NT2/D1 (cell line): Measurements from ENCODE around the gene TALDO1.
A peak's percentile ranks its signal among the peaks of the same experiment; 100 is the strongest.

ENCODE experiments used
- DNase-seq: peaks from one replicate; pipeline ENCODE4 v3.0.0-alpha.2; 2011; ENCODE audit warnings: low read depth, low spot score
- H3K27me3 ChIP-seq: 2 replicates; pipeline ENCODE4 v1.6.0; 2011; ENCODE audit warnings: mild to moderate bottlenecking; ENCODE audit not compliant: insufficient read length, insufficient read depth
- H3K36me3 ChIP-seq: 2 replicates; pipeline ENCODE4 v1.6.1; 2011; ENCODE audit warnings: mild to moderate bottlenecking, low read length, mixed read lengths; ENCODE audit not compliant: insufficient read depth, insufficient read length
- H3K4me1 ChIP-seq: 2 replicates; pipeline ENCODE4 v1.5.1; 2011; ENCODE audit not compliant: insufficient read depth, insufficient read length
- H3K4me3 ChIP-seq: 2 replicates; pipeline ENCODE4 v1.5.1; 2011; ENCODE audit warnings: low read depth; ENCODE audit not compliant: insufficient read length
- H3K9ac ChIP-seq: 2 replicates; pipeline ENCODE4 v1.6.0; 2011; ENCODE audit warnings: low read depth; ENCODE audit not compliant: insufficient read length
- H3K9me3 ChIP-seq: 2 replicates; pipeline ENCODE4 v1.5.1; 2011; ENCODE audit warnings: mild to moderate bottlenecking, low read length; ENCODE audit not compliant: insufficient read depth
- SUZ12 ChIP-seq: IDR thresholded peaks from 2 replicates; pipeline ENCODE4 v1.6.1; 2011; ENCODE audit not compliant: insufficient read length, insufficient read depth; ENCODE audit errors: extremely low read depth
- YY1 ChIP-seq: IDR thresholded peaks from 2 replicates; pipeline ENCODE4 v1.6.1; 2011; ENCODE audit not compliant: insufficient read length, insufficient read depth
- ZNF274 ChIP-seq: IDR thresholded peaks from 2 replicates; pipeline ENCODE4 v1.6.1; 2011; ENCODE audit warnings: mild to moderate bottlenecking, low read depth, low read length

The TALDO1 gene

DNA sequence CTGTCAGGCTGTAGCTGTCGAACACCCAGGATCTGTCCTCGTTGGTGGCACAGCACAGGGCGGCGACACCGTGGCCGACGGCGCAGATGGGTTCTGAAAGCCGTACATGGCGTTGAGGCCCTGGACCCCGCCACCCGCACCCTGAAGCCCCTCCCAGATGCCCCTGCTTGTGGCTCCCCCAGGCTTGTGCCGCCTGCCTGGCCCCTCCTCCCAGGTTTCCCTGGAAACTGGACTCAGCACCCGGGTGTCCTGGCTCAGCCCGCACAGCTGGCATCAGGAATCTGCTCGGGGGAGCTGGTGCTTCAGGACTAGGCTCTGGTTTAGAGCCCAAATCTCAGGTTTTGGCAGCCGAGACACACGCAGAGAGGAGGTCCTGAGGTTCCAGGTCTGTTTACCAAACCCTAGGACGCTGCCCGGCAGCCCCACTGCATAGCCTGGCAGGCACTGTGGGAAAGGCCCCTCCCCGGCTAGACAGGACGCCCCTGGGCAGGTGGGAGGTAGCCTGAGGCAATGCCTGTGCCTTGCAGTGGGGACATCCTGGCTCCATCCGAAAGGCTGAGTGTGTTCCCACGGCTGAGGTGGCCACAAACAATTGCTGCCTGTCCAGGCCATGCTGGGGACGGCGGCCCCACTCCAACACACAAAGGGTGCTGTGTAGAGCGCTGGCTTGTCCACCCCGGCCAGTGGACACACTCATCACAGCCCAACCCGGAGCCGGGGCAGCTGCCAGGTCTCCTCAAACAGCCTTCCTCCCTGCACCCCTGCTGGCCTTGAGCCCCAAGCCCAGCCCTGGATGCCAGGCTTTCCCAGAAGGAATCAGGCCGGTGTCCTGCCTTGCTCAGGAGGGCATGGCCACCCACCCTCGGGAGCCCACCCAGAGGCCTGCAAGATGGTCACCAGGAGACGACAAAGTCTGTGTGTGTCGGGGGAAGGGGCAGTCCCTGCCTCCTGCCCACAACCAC, 25.4 kb downstream of the TALDO1 start:
- H3K9me3 ChIP-seq, result no peaks in the 10 kb centered on the region
- H3K9ac ChIP-seq, result peak overlapping the region; percentile 8
- TF ChIP-seq YY1 (no peak), ZNF274 (no peak), SUZ12 (no peak)
- H3K27me3 ChIP-seq, result no peaks in the 10 kb centered on the region
- no peak overlapping the region for H3K4me3 ChIP-seq
- peaks cover 58% of the 10 kb centered on the region for H3K36me3 ChIP-seq
- DNase-seq, result no peak
- peaks cover 33% of the 10 kb centered on the region for H3K4me1 ChIP-seq

DNA sequence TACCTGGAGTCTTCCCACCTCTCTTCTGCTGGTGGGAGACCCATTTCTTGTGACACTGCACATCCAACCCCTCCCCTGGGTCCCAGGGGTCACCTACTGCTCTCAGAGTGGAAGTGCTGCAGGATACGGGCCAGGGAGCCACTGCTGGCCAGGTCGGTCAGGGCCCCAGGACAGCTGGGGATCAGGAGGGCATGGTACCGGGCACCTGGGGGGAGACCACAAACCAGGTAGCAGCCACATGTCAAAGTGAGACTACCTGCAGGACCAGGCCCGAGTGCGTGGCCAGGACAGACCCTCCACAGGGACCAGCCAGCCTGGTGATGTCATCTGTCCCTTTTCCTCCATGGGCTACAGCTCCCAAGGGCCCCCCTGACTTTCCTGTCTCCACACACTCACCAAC, 26.2 kb downstream of the TALDO1 start:
- DNase-seq, result no peak
- H3K4me3 ChIP-seq, result no peak overlapping the region
- TF ChIP-seq ZNF274 (no peak), YY1 (no peak), SUZ12 (no peak)
- no peaks in the 10 kb centered on the region for H3K9me3 ChIP-seq
- no peaks in the 10 kb centered on the region for H3K27me3 ChIP-seq
- H3K36me3 ChIP-seq, result peaks cover 63% of the 10 kb centered on the region
- peak overlapping the region; percentile 28 for H3K9ac ChIP-seq
- H3K4me1 ChIP-seq, result peaks cover 37% of the 10 kb centered on the region

DNA sequence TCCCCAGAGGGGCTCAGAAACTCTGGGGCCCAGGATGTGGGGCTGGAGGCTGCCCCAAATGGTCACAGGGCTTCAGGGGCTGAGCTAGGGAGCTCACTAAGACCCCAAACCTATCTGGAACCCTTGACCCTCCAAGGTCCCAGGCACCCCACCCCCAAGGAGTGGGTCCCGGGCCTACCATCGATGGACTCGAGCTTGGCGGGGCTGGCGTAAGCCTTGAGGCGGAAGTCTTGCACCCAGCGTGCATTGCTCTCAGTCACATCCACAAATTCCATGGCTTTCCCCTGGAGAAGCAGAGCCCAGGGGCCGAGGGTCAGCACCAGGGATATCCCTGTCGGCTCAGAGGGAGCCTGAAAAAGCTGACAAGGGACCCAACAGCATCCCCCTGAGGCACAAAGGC, 26.6 kb downstream of the TALDO1 start:
- peaks cover 67% of the 10 kb centered on the region for H3K36me3 ChIP-seq
- H3K9ac ChIP-seq, result peak overlapping the region; percentile 28
- H3K4me3 ChIP-seq, result no peak overlapping the region
- no peaks in the 10 kb centered on the region for H3K9me3 ChIP-seq
- DNase-seq, result no peak
- H3K4me1 ChIP-seq, result peaks cover 38% of the 10 kb centered on the region
- H3K27me3 ChIP-seq, result no peaks in the 10 kb centered on the region
- TF ChIP-seq YY1 (no peak), ZNF274 (no peak), SUZ12 (no peak)

DNA sequence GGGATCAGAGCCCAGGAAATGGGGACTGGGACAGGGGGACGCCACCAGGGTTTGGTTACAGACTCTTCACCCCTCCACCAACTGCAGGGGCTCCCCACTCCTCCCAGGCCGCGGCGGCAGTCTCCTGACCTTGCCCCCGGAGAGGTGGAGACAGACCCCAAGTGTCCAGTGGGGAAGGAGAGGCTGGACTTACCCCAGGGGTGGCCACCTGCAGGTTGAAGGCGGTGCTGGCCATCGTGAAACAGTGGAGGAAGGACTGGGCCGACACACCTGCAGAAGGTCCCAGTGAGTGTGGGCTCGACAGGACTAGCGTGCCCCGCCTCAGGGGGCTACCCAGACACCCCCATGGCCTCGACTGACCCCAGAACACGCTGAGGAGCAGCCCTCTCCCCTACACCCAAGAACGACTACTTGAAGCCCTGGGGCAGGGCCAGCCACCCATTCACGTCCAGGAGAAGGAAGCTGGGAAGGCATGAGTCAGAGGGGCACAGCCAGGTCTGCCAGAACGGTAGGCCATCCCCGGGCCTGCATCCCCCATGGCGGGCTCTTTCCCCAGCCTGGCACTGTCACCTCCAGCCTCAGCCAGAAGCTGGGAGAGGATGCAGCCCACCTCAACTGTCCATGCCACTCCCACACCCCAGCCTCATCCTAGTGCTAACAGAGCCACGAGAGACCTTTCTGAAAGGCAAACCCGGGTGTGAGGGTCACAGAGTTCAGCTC, 27.8 kb downstream of the TALDO1 start:
- no peaks in the 10 kb centered on the region for H3K27me3 ChIP-seq
- H3K4me1 ChIP-seq, result peaks cover 50% of the 10 kb centered on the region
- peak overlapping the region; percentile 15 for H3K4me3 ChIP-seq
- peaks cover 72% of the 10 kb centered on the region for H3K36me3 ChIP-seq
- no peak for DNase-seq
- H3K9me3 ChIP-seq, result no peaks in the 10 kb centered on the region
- peak overlapping the region; percentile 56 for H3K9ac ChIP-seq
- TF ChIP-seq ZNF274, result no peak
- no peak for TF ChIP-seq YY1

DNA sequence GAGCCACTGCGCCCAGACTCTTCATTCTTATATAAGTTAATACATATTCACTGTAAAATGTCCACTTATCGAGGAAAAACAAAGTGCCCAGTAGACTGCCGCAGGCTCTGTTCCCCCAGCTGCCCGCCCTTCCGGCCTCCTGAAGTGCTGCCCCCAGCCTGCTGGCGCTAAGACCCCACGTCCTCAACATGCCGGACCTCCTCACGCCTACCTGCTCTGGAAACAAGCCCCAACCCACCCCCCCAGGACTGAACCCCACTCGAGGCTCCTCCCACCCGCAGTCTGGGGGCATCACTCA, 28.9 kb downstream of the TALDO1 start:
- H3K27me3 ChIP-seq, result no peaks in the 10 kb centered on the region
- no peak for TF ChIP-seq SUZ12
- no peak for TF ChIP-seq YY1
- TF ChIP-seq ZNF274, result no peak
- peak overlapping the region; percentile 96 for H3K4me3 ChIP-seq
- no peak for DNase-seq
- H3K36me3 ChIP-seq, result peaks cover 68% of the 10 kb centered on the region
- H3K4me1 ChIP-seq, result peaks cover 51% of the 10 kb centered on the region
- H3K9me3 ChIP-seq, result no peaks in the 10 kb centered on the region
- H3K9ac ChIP-seq, result peak overlapping the region; percentile 99

DNA sequence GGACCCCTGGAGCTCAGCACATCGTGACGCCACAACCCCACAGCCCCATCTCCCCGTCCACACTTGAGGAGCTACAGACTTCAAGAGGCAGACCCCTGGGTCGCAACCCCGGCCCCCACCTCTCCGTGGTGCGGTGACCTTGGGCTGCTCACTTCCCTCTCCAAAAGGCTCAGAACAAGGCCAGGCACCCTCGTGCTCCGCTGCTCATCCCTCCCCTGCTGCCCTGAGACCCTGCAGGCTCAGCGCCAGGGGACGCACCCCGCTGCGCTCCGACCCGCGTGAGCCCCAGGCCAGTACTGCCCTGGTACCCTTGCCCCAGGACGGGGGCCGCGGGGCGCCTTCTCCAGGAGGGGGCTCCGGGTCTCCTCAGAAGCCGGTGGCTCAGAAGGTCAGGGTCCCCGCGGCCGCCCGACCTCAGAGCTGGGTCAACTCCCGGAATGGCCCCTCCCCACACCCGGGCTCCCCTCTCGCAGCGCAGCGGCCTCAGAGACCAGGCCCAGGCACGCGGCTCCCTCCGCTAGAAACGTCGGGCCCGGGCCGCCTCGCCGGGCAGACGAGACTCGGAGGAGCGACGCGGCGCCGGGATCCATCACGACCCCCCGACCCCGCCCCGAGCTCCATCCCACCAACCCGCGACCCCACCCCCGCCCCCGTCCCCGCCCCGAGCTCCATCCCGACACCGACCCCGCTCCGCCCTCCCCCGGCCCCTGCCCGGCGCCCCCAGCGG, 29.5 kb downstream of the TALDO1 start:
- DNase-seq, result no peak
- Histone ChIP-seq H3K9ac (peak overlapping the region; percentile 99), H3K36me3 (peaks cover 65% of the 10 kb centered on the region), H3K4me1 (peaks cover 50% of the 10 kb centered on the region), H3K9me3 (no peaks in the 10 kb centered on the region), H3K4me3 (peak overlapping the region; percentile 96), H3K27me3 (no peaks in the 10 kb centered on the region)
- TF ChIP-seq YY1 (no peak), ZNF274 (no peak), SUZ12 (no peak)
